Measurements from ENCODE around the gene CDH18. TPM values are rescaled to one million over a fixed set of nuclear protein-coding genes. Genes with fewer than 3 reads are reported as not detected.
"Not testable (repeated sequence)": the region's sequence is repeated elsewhere in the genome, so short reads cannot be mapped to it uniquely, and the experiment has no call there.

CDH18 gene
- total RNA-seq, 1 experiment from 2014 or later: not detected

DNA sequence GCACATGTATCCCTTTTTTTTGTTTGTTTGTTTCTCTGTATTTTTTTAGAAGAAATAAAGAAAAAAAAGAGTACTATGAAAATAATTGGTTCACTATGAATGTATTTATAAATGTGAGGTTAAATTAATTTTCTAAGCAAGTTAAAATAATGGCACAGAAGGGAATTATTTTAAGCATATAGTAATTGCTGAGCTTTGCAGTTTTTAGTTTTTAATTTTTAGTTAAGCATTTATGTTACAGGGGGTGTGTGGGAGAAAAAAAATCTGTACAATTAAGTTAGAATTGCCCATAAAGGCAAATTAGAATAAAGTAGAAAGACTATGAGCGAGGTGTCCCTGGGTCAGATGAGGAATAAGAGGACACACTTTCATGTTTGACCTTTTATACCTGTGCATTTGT lies 152.6 kb downstream of the CDH18 start:
- Histone ChIP-seq H3K9me2 (ENCODE audit: insufficient read depth) (no peaks in the 10 kb centered on the region), H4K20me1 (ENCODE audit: insufficient read depth) (no peaks in the 10 kb centered on the region), H3K27me3 (ENCODE audit: insufficient read depth, low read length) (no peaks in the 10 kb centered on the region), H3K36me3 (ENCODE audit: control insufficient read depth in 1 of 2, insufficient read depth in 2 of 2, low read length in 2 of 2) (no peaks in the 10 kb centered on the region), H3K9ac (ENCODE audit: low read length) (no peak overlapping the region), H3K4me1 (ENCODE audit: control insufficient read depth in 1 of 2, insufficient read depth in 2 of 2, low read length in 2 of 2) (no peaks in the 10 kb centered on the region), H3K4me3 (replicated peaks in 1 of 2; ENCODE audit: low read depth in 1 of 2, low read length in 2 of 2) (no peak overlapping the region), H3K4me2 (ENCODE audit: low read length) (no peak overlapping the region), H2AFZ (ENCODE audit: low read depth, low read length, poor library complexity, severe bottlenecking) (no peak overlapping the region), H3K27ac (ENCODE audit: low read depth, low read length) (no peak overlapping the region), H3K79me2 (ENCODE audit: insufficient read depth, low read length) (no peaks in the 10 kb centered on the region), H3K9me3 (ENCODE audit: control insufficient read depth in 1 of 2, insufficient read depth in 1 of 2, low read depth in 1 of 2, low read length in 2 of 2) (peaks cover 0 to 17% of the 10 kb centered on the region in 2 experiments; a peak in 2 of 4 replicates)
- RAD21 ChIA-PET (ENCODE audit: low non-redundant PET in 1 of 2, low total read pairs in 2 of 2, uncharacterized antibody in 2 of 2, unreplicated experiment in 2 of 2): no interaction called here
- POLR2A ChIA-PET: no interaction called here
- TF ChIP-seq, protein P1, sequence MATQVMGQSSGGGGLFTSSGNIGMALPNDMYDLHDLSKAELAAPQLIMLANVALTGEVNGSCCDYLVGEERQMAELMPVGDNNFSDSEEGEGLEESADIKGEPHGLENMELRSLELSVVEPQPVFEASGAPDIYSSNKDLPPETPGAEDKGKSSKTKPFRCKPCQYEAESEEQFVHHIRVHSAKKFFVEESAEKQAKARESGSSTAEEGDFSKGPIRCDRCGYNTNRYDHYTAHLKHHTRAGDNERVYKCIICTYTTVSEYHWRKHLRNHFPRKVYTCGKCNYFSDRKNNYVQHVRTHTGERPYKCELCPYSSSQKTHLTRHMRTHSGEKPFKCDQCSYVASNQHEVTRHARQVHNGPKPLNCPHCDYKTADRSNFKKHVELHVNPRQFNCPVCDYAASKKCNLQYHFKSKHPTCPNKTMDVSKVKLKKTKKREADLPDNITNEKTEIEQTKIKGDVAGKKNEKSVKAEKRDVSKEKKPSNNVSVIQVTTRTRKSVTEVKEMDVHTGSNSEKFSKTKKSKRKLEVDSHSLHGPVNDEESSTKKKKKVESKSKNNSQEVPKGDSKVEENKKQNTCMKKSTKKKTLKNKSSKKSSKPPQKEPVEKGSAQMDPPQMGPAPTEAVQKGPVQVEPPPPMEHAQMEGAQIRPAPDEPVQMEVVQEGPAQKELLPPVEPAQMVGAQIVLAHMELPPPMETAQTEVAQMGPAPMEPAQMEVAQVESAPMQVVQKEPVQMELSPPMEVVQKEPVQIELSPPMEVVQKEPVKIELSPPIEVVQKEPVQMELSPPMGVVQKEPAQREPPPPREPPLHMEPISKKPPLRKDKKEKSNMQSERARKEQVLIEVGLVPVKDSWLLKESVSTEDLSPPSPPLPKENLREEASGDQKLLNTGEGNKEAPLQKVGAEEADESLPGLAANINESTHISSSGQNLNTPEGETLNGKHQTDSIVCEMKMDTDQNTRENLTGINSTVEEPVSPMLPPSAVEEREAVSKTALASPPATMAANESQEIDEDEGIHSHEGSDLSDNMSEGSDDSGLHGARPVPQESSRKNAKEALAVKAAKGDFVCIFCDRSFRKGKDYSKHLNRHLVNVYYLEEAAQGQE (IDR thresholded peaks at IDR 0.05; ENCODE audit: low read depth): no peak
- TF ChIP-seq POLR2A (IDR thresholded peaks at IDR 0.05; ENCODE audit: borderline replicate concordance, extremely low read depth, insufficient read depth, insufficient read length) (no peak), EZH2phosphoT487 (IDR thresholded peaks at IDR 0.05; ENCODE audit: borderline replicate concordance) (no peak), YY1 (IDR thresholded peaks at IDR 0.05; ENCODE audit: extremely low read depth, insufficient replicate concordance, low read depth, low read length) (no peak), JUND (IDR thresholded peaks at IDR 0.05) (no peak), TCF7L2 (IDR thresholded peaks at IDR 0.05; ENCODE audit: borderline replicate concordance, extremely low read depth, insufficient read depth, insufficient read length) (no peak), EZH2 (IDR thresholded peaks at IDR 0.05) (no peak), FOSL1 (IDR thresholded peaks at IDR 0.05; ENCODE audit: low read depth) (no peak), SP1 (IDR thresholded peaks at IDR 0.05; ENCODE audit: low read depth) (no peak), CEBPB (IDR thresholded peaks at IDR 0.05; ENCODE audit: low read depth) (no peak)
- TF ChIP-seq, protein P2, sequence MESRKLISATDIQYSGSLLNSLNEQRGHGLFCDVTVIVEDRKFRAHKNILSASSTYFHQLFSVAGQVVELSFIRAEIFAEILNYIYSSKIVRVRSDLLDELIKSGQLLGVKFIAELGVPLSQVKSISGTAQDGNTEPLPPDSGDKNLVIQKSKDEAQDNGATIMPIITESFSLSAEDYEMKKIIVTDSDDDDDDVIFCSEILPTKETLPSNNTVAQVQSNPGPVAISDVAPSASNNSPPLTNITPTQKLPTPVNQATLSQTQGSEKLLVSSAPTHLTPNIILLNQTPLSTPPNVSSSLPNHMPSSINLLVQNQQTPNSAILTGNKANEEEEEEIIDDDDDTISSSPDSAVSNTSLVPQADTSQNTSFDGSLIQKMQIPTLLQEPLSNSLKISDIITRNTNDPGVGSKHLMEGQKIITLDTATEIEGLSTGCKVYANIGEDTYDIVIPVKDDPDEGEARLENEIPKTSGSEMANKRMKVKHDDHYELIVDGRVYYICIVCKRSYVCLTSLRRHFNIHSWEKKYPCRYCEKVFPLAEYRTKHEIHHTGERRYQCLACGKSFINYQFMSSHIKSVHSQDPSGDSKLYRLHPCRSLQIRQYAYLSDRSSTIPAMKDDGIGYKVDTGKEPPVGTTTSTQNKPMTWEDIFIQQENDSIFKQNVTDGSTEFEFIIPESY (IDR thresholded peaks at IDR 0.05; ENCODE audit: extremely low read depth, insufficient replicate concordance, low read length): no peak
- intact Hi-C loops (cut with micrococcal nuclease): no loop called here
- DNase-seq (ENCODE audit: low read depth, low spot score) (no peak), ATAC-seq (no peak)
- no TSS peak for BruUV-seq (replicated peaks)
- CTCF ChIA-PET: no interaction called here

DNA sequence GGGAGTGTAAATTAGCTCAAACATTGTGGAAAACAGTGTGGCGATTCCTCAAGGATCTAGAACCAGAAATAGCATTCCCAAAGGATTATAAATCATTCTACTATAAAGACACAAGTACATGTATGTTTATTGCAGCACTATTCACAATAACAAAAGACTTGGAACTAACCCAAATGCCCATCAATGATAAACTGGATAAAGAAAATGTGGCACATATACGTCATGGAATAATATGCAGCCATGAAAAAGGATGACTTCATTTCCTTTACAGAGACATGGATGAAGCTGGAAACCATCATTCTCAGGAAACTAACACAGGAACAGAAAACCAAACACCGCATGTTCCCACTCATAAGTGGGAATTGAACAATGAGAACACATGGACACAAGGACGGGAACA lies 175.3 kb downstream of the CDH18 start:
- H3K36me3 ChIP-seq (ENCODE audit: control insufficient read depth in 1 of 2, insufficient read depth in 2 of 2, low read length in 2 of 2); RAD21 ChIA-PET (ENCODE audit: low non-redundant PET in 1 of 2, low total read pairs in 2 of 2, uncharacterized antibody in 2 of 2, unreplicated experiment in 2 of 2); H3K4me3 ChIP-seq (replicated peaks in 1 of 2; ENCODE audit: low read depth in 1 of 2, low read length in 2 of 2); H3K9me3 ChIP-seq (ENCODE audit: control insufficient read depth in 1 of 2, insufficient read depth in 1 of 2, low read depth in 1 of 2, low read length in 2 of 2); CTCF ChIA-PET; H3K9me2 ChIP-seq (ENCODE audit: insufficient read depth); H2AFZ ChIP-seq (ENCODE audit: low read depth, low read length, poor library complexity, severe bottlenecking); H3K9ac ChIP-seq (ENCODE audit: low read length); H4K20me1 ChIP-seq (ENCODE audit: insufficient read depth); DNase-seq (ENCODE audit: low read depth, low spot score); H3K4me1 ChIP-seq (ENCODE audit: control insufficient read depth in 1 of 2, insufficient read depth in 2 of 2, low read length in 2 of 2); H3K79me2 ChIP-seq (ENCODE audit: insufficient read depth, low read length); H3K27ac ChIP-seq (ENCODE audit: low read depth, low read length); ATAC-seq; intact Hi-C loops (cut with micrococcal nuclease); BruUV-seq (replicated peaks); POLR2A ChIA-PET; H3K4me2 ChIP-seq (ENCODE audit: low read length); H3K27me3 ChIP-seq (ENCODE audit: insufficient read depth, low read length): not testable (repeated sequence)
